Measurements from ENCODE around the gene PPIL4. TPM values are rescaled to one million over a fixed set of nuclear protein-coding genes. Genes with fewer than 3 reads are reported as not detected.
"Not testable (repeated sequence)": the region's sequence is repeated elsewhere in the genome, so short reads cannot be mapped to it uniquely, and the experiment has no call there.

Gene PPIL4
- total and polyA plus RNA-seq, 2 donors (not counting 1 experiment from before 2014, with no cell fraction given): 3.1 to 34.3 TPM

DNA sequence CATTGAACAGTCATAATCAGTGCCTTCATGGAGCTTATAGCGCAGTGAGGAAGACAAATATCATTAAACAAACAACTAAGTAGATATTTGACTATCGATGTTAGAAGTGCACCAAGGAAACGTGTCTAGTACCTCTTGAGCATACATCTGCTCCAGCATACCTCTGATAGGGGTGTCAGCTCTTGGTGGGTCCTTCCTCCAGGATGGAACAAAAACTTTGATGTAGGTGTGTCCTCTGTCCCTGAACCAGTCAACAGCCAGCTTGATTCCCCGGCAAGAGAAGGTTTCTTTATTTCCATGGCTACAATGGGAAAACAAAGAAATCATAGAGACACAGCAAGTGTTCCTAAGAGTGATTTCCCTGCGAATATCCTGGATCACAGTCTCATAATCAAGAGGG, 84.2 kb downstream of the PPIL4 start:
- Mint-ChIP-seq H3K4me3 (no peak overlapping the region), H3K27me3 (no peaks in the 10 kb centered on the region), H3K4me1 (peaks cover 51% of the 10 kb centered on the region), H3K27ac (peak overlapping the region; percentile 17), H3K9me3 (ENCODE audit: insufficient read depth) (no peaks in the 10 kb centered on the region)
- ATAC-seq (ENCODE audit: low read depth): no peak
- ChIA-PET CTCF (interaction anchor here (1.2 to 9.2 kb wide), 4 partner anchors 29 to 381 kb away, joined by 3 to 65 read pairs (median 6); no protein-coding TSS in a partner anchor), POLR2A (interaction anchor here (0.6 kb wide), 1 partner anchor 49 kb away, joined by 3 read pairs; no protein-coding TSS in a partner anchor)
- Histone ChIP-seq H2AFZ (ENCODE audit: insufficient read depth, low read depth, low read length, poor library complexity, severe bottlenecking) (no peak overlapping the region), H3K9me3 (ENCODE audit: control extremely low read depth in 1 of 3, control insufficient read depth in 2 of 3, insufficient read depth in 1 of 3, low read length in 2 of 3) (peaks cover 0 to 11% (median 0%) of the 10 kb centered on the region in 3 donors), H4K20me1 (ENCODE audit: control insufficient read depth, insufficient read depth, low read length, poor library complexity, severe bottlenecking) (peaks cover 45% of the 10 kb centered on the region), H3K4me2 (replicated peaks; ENCODE audit: low read depth, low read length, poor library complexity, severe bottlenecking) (no peak overlapping the region), H3K36me3 (replicated peaks in 1 of 2; ENCODE audit: control extremely low read depth in 1 of 2, control insufficient read depth in 1 of 2, extremely low read depth in 1 of 2, insufficient read depth in 2 of 2, low read length in 1 of 2) (peaks cover 9 to 86% of the 10 kb centered on the region in 2 experiments), H3K27ac (ENCODE audit: low read length in 2 of 2) (peak overlapping the region in 1 of 2 donors; percentile 49), H3K79me2 (ENCODE audit: control insufficient read depth, insufficient read depth, low read length) (peaks cover 96% of the 10 kb centered on the region), H3K4me3 (ENCODE audit: control extremely low read depth in 1 of 5, extremely low read depth in 1 of 5, insufficient read depth in 1 of 5, low read depth in 2 of 5, low read length in 4 of 5) (no peak overlapping the region), H3K9ac (ENCODE audit: low read length) (no peak overlapping the region), H3K27me3 (replicated peaks in 1 of 4; ENCODE audit: control extremely low read depth in 1 of 4, control insufficient read depth in 3 of 4, insufficient read depth in 4 of 4, low read length in 3 of 4) (no peaks in the 10 kb centered on the region), H3K4me1 (ENCODE audit: control insufficient read depth in 2 of 2, insufficient read depth in 2 of 2, low read length in 2 of 2) (peaks cover 34 to 38% of the 10 kb centered on the region in 2 donors)
- TF ChIP-seq EZH2 (IDR thresholded peaks at IDR 0.05; ENCODE audit: borderline replicate concordance, insufficient read depth, low read depth, low read length, poor library complexity, severe bottlenecking): no peak
- TF ChIP-seq, protein P1, sequence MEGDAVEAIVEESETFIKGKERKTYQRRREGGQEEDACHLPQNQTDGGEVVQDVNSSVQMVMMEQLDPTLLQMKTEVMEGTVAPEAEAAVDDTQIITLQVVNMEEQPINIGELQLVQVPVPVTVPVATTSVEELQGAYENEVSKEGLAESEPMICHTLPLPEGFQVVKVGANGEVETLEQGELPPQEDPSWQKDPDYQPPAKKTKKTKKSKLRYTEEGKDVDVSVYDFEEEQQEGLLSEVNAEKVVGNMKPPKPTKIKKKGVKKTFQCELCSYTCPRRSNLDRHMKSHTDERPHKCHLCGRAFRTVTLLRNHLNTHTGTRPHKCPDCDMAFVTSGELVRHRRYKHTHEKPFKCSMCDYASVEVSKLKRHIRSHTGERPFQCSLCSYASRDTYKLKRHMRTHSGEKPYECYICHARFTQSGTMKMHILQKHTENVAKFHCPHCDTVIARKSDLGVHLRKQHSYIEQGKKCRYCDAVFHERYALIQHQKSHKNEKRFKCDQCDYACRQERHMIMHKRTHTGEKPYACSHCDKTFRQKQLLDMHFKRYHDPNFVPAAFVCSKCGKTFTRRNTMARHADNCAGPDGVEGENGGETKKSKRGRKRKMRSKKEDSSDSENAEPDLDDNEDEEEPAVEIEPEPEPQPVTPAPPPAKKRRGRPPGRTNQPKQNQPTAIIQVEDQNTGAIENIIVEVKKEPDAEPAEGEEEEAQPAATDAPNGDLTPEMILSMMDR (IDR thresholded peaks at IDR 0.05): no peak
- WGBS (ENCODE audit: insufficient coverage): 94% methylated on average over 2 of the region's 5 CpGs
- no peak for DNase-seq
- intact Hi-C loops (cut with micrococcal nuclease): no loop called here

DNA sequence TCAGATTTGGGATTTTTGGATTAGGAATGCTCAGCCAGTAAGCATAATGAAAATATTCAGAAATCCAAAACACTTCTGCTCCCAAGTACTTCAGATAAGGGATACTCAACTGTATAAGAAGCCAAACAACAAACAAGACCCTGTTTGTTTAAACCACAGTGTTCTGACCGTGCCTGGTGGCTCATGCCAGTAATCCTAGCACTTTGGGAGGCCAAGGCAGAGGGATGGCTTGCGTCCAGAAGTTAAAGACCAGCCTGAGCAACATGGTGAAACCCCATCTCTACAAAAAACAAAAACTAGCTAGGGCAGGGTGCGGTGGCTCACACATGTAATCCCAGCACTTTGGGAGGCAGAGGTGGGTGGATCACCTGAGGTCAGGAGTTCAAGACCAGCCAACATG, 85.6 kb downstream of the PPIL4 start:
- H3K9me3 ChIP-seq (ENCODE audit: control extremely low read depth in 1 of 3, control insufficient read depth in 2 of 3, insufficient read depth in 1 of 3, low read length in 2 of 3); H3K9ac ChIP-seq (ENCODE audit: low read length); DNase-seq; H2AFZ ChIP-seq (ENCODE audit: insufficient read depth, low read depth, low read length, poor library complexity, severe bottlenecking); H3K27ac Mint-ChIP-seq; H3K27ac ChIP-seq (ENCODE audit: low read length in 2 of 2); intact Hi-C loops (cut with micrococcal nuclease); H3K27me3 Mint-ChIP-seq; H3K4me3 Mint-ChIP-seq; H3K27me3 ChIP-seq (replicated peaks in 1 of 4; ENCODE audit: control extremely low read depth in 1 of 4, control insufficient read depth in 3 of 4, insufficient read depth in 4 of 4, low read length in 3 of 4); ATAC-seq (ENCODE audit: low read depth); H3K4me3 ChIP-seq (ENCODE audit: control extremely low read depth in 1 of 5, extremely low read depth in 1 of 5, insufficient read depth in 1 of 5, low read depth in 2 of 5, low read length in 4 of 5); H3K9me3 Mint-ChIP-seq (ENCODE audit: insufficient read depth); H3K4me2 ChIP-seq (replicated peaks; ENCODE audit: low read depth, low read length, poor library complexity, severe bottlenecking): not testable (repeated sequence)
- ChIA-PET CTCF (interaction anchor here (9.2 kb wide), 1 partner anchor 56 kb away, joined by 65 read pairs; no protein-coding TSS in a partner anchor), POLR2A (interaction anchor here (0.7 to 1.1 kb wide), 2 partner anchors 21 to 143 kb away, joined by 4 read pairs; partner anchors contain the start of gene TAB2)
- WGBS (ENCODE audit: insufficient coverage): 100% methylated on average over 3 of the region's 3 CpGs
- peaks cover 39% of the 10 kb centered on the region for H3K4me1 Mint-ChIP-seq
- Histone ChIP-seq H3K36me3 (replicated peaks in 1 of 2; ENCODE audit: control extremely low read depth in 1 of 2, control insufficient read depth in 1 of 2, extremely low read depth in 1 of 2, insufficient read depth in 2 of 2, low read length in 1 of 2) (peaks cover 9 to 90% of the 10 kb centered on the region in 2 experiments), H3K79me2 (ENCODE audit: control insufficient read depth, insufficient read depth, low read length) (peaks cover 86% of the 10 kb centered on the region), H4K20me1 (ENCODE audit: control insufficient read depth, insufficient read depth, low read length, poor library complexity, severe bottlenecking) (peaks cover 49% of the 10 kb centered on the region), H3K4me1 (ENCODE audit: control insufficient read depth in 2 of 2, insufficient read depth in 2 of 2, low read length in 2 of 2) (peaks cover 20 to 23% of the 10 kb centered on the region in 2 donors)

All from B cell (primary cell).